GM12878 (cell line): ENCODE data around the gene TSC2. TPM values are rescaled to one million over a fixed set of nuclear protein-coding genes. Genes with fewer than 3 reads are reported as not detected.

Source experiments
- ATAC-seq: fragments of 200-7000 bp; cut with Tn5 transposase; 3 replicates; pipeline ENCODE4 v1.9.1; 2020; ENCODE audit warnings: mild to moderate bottlenecking, moderate library complexity
- BruUV-seq: library from RNA; stranded (reverse); fragments of 400-500 nt; replicated peaks from 2 replicates; lab custom pipeline; 2021; lab: Mats Ljungman, UMichigan
- CTCF ChIA-PET: fragments of 300-600 bp; sonication (Branson Sonifier 250); formaldehyde crosslinking; extraction: SDS; loops from one replicate; lab custom pipeline; 2021; ENCODE audit warnings: inconsistent platforms; lab: Yijun Ruan, JAX
- POLR2A ChIA-PET: fragments of 350-600 bp; formaldehyde crosslinking; extraction: SDS; loops from one replicate; lab custom pipeline; 2021; ENCODE audit warnings: inconsistent platforms; lab: Charles Lee
- RAD21 ChIA-PET: fragments of 300-600 bp; sonication (Branson Sonifier 250); formaldehyde crosslinking; loops from one replicate; lab custom pipeline; 2023; ENCODE audit warnings: antibody characterized with exemption; ENCODE audit not compliant: unreplicated experiment; lab: Charles Lee
- SMC1A ChIA-PET: fragments of 300-600 bp; sonication (Branson Sonifier 250); formaldehyde crosslinking; loops from one replicate; lab custom pipeline; 2023; ENCODE audit not compliant: unreplicated experiment, uncharacterized antibody; lab: Charles Lee
- DNase-seq: peaks from one replicate; pipeline ENCODE4 v3.0.0-alpha.2; 2011; ENCODE audit warnings: low read depth, low spot score
- FAIRE-seq: peaks from 3 replicates; lab custom pipeline; 2011; peaks lifted over from hg19 to GRCh38; lab: Jason Lieb, UNC
- H2AFZ ChIP-seq: 2 replicates; pipeline ENCODE4 v1.6.0; 2011; ENCODE audit warnings: low read depth, low read length, control low read depth; ENCODE audit not compliant: control insufficient read depth
- H3K27ac ChIP-seq: 2 replicates; pipeline ENCODE4 v1.5.1; 2011; ENCODE audit warnings: control low read depth; ENCODE audit not compliant: control insufficient read depth, insufficient read depth
- H3K27me3 ChIP-seq, 2 experiments: replicated peaks in 1 of 2; 2 replicates each; pipeline versions ENCODE4 v1.6.0 to v1.6.1; 2011; ENCODE audit warnings: low read length in 1 of 2; ENCODE audit not compliant: control insufficient read depth in 2 of 2, insufficient read depth in 2 of 2
- H3K36me3 ChIP-seq, 2 experiments: 2 replicates each; pipeline ENCODE4 v1.5.1; 2011; ENCODE audit warnings: low read length in 1 of 2; ENCODE audit not compliant: control insufficient read depth in 2 of 2, insufficient read depth in 2 of 2
- H3K4me1 ChIP-seq: 2 replicates; pipeline ENCODE4 v1.6.1; 2011; ENCODE audit warnings: mild to moderate bottlenecking, low read length, moderate library complexity, mixed read lengths; ENCODE audit not compliant: control insufficient read depth, insufficient read depth
- H3K4me2 ChIP-seq: 2 replicates; pipeline ENCODE4 v1.6.0; 2011; ENCODE audit warnings: control low read depth; ENCODE audit not compliant: control insufficient read depth, insufficient read depth
- H3K4me3 ChIP-seq: fragments of 200-600 bp; sonication (generic); 2 replicates; pipeline ENCODE4 v1.5.1; 2016
- H3K79me2 ChIP-seq: 2 replicates; pipeline ENCODE4 v1.6.0; 2011; ENCODE audit warnings: low read length; ENCODE audit not compliant: control insufficient read depth, insufficient read depth
- H3K9ac ChIP-seq: 2 replicates; pipeline ENCODE4 v1.8.0; 2011; ENCODE audit warnings: low read length, control low read depth, mixed read lengths; ENCODE audit not compliant: control insufficient read depth, insufficient read depth
- H3K9me3 ChIP-seq: replicated peaks from 3 replicates; pipeline ENCODE4 v1.5.1; 2011; ENCODE audit warnings: mild to moderate bottlenecking, low read length; ENCODE audit not compliant: control insufficient read depth, insufficient read depth
- H4K20me1 ChIP-seq: 2 replicates; pipeline ENCODE4 v1.6.0; 2011; ENCODE audit not compliant: control insufficient read depth, insufficient read depth
- POLR2A ChIP-seq: IDR thresholded peaks from 2 replicates; pipeline ENCODE4 v1.6.1; 2011; ENCODE audit warnings: low read depth, mild to moderate bottlenecking, low read length
- WGBS: methylation state at CpG from one replicate; pipeline ENCODE4 v1.1.6; 2016; ENCODE audit warnings: low lambda C conversion rate; ENCODE audit not compliant: insufficient replicate concordance, insufficient coverage; ENCODE audit errors: missing lambda C conversion rate; 5-methylcytosine and 5-hydroxymethylcytosine counted together
- in situ Hi-C: fragments of 300-500 bp; cut with MboI; formaldehyde crosslinking; loops from 9 replicates; pipeline ENCODE4 v1.14.3; 2018; ENCODE audit warnings: mixed read lengths
- intact Hi-C: fragments of 100-400 bp; cut with micrococcal nuclease; formaldehyde crosslinking; loops from one replicate; pipeline ENCODE4 v1.14.2; 2022; ENCODE audit not compliant: unreplicated experiment
- polyA plus RNA-seq, 11 experiments: library from polyadenylated mRNA; depleted of rRNA in 4 of 11; unstranded in 6 of 11; stranded (reverse) in 5 of 11; fragments of >200 nt; fragmentation: Nextera tagmentation in 4 of 11; fragmentation: Illumina TruSeq in 1 of 11; extraction: Ambion mirVana in 4 of 11; extraction: Trizol in 1 of 11; gene quantifications; 1 replicate in 1 of 11; 2 replicates in 10 of 11; pipeline versions ENCODE4 v1.2.1 to v1.2.3, GENCODE V29; 2011 to 2016; ENCODE audit warnings: inconsistent platforms in 2 of 11, missing spikeins in 2 of 11, low read depth in 1 of 11
- total RNA-seq, 4 experiments: library from RNA; depleted of rRNA in 3 of 4; stranded (reverse); fragments of >200 nt in 3 of 4; fragmentation: Illumina TruSeq in 1 of 4; extraction: Trizol in 1 of 4; gene quantifications; 2 replicates each; pipeline versions ENCODE4 v1.2.1 to v1.2.3, GENCODE V29; 2013 to 2021
- TF ChIP-seq, protein P1 (sequence below): fragments of 450-650 bp; IDR thresholded peaks from 2 replicates; pipeline ENCODE4 v1.6.1; 2016; ENCODE audit warnings: mild to moderate bottlenecking

The TSC2 gene
- total and polyA plus RNA-seq, 10 of the 15 experiments (the other 5 are each of a cell fraction or from before 2014, with no cell fraction given) = 1.6 to 77.0 (median 21.6) TPM

DNA sequence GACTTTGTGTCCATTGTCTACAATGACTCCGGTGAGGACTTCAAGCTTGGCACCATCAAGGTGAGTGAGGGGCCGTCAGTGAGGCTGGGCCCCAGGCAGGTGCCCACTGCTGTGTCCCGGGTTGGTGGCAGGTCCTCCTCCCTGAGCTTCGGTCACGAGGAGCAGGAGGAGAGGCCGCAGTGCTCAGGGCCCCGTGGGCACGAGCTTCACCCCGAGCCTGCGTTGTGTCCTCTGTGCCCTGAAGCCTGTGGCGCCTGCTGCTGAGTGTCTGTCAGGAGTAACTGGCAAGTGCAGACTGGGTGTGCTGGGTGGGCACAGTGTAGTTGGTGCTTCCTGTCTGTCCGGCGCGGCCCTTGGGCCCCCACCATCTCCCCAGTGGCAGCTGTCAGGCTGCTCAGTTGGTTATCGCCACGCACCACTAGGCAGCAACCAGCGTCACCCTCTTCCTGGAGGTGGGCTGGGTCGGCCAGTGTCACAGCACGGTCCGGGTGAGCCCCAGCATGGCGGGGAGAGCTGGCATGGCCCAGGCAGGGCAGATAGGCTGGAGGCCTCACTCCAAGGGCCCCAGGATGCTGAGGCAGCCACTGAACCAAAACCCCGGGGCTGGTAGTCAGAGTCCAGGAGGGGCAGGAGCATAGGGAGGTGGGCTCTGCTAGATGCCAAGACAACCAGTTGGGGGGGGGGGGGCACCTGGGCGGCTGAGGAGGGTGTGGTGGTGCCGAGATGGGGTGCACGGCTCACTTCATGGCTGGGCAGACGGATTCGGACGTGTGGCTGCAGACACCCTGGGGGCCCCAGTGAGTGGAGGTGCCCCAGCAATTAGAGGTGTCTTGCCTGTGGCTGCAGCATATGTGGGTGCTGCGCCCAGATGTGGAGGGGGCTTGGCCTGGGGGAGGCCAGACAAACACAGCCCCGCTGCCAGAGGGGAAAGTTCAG is 39.3 kb downstream of the TSC2 start:
- intact Hi-C loops = no loop called here
- Histone ChIP-seq H3K27ac (no peak overlapping the region), H4K20me1 (no peaks in the 10 kb centered on the region)
- TF ChIP-seq POLR2A = peak; percentile 53
- TF ChIP-seq, protein P1, sequence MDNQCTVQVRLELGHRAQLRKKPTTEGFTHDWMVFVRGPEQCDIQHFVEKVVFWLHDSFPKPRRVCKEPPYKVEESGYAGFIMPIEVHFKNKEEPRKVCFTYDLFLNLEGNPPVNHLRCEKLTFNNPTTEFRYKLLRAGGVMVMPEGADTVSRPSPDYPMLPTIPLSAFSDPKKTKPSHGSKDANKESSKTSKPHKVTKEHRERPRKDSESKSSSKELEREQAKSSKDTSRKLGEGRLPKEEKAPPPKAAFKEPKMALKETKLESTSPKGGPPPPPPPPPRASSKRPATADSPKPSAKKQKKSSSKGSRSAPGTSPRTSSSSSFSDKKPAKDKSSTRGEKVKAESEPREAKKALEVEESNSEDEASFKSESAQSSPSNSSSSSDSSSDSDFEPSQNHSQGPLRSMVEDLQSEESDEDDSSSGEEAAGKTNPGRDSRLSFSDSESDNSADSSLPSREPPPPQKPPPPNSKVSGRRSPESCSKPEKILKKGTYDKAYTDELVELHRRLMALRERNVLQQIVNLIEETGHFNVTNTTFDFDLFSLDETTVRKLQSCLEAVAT = no peak
- TF ChIP-seq, all 136 proteins: peak for 1
- in situ Hi-C loops = loop anchor here (10.0 kb wide), 1 partner anchor 58 kb away; the partner anchor contains the start of gene RAB26
- no peak overlapping the region for H3K9ac ChIP-seq
- H3K9me3 ChIP-seq = no peaks in the 10 kb centered on the region
- no peaks in the 10 kb centered on the region for H3K79me2 ChIP-seq
- ChIA-PET CTCF (interaction anchor here (1.1 kb wide), 1 partner anchor 64 kb away, joined by 3 read pairs; no protein-coding TSS in a partner anchor), SMC1A (no interaction called here), RAD21 (no interaction called here), POLR2A (no interaction called here)
- ATAC-seq (peak; percentile 5; the same call in 1 of the 3 replicates), FAIRE-seq (no peak), DNase-seq (no peak)
- H3K4me3 ChIP-seq = no peak overlapping the region
- H3K4me2 ChIP-seq = no peak overlapping the region
- peaks cover 0 to 6% of the 10 kb centered on the region in 2 experiments; a peak in 3 of 4 replicates for H3K36me3 ChIP-seq
- BruUV-seq = no TSS peak
- no peaks in the 10 kb centered on the region for H3K4me1 ChIP-seq
- WGBS = 51% methylated on average over 30 of the region's 30 CpGs
- H2AFZ ChIP-seq = no peak overlapping the region
- H3K27me3 ChIP-seq = no peaks in the 10 kb centered on the region
